ENCODE measurements around the gene KRT36. TPM values are rescaled to one million over a fixed set of nuclear protein-coding genes. Genes with fewer than 3 reads are reported as not detected.
A peak's percentile ranks its signal among the peaks of the same experiment; 100 is the strongest.

The KRT36 gene
- total RNA-seq, 1 donor from 2014 or later: not detected

DNA sequence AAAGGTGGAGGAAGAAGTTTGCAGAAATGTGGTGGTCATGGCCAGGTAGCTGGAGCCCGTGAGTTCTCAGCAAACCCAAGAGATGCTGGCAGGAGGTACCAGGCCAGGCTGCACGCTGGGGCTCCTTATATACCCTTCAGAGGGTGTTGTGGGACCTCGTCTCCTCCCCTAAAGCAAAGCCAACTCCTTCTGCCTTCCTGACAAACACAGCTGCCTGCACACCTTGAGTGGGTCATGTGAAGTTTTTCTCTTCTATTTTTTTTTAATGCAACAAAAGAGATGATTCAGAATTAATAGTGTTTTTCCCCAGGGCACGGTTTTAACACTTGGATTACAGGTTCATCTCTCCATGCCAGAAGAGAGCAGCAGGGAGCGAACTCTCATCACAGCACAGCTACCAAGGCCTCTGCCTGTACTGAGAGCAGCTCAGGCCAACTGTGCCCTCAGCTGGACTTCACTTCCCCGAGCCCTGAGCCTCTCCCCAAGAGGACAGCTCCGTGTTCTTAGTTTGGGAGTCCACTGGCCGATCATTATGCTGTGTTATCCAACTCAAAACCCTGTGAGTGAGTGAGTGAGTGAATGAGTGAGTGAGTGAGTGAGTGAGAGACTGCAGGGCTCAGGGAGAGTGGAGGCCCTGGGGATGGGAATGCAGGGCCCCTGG is 29.2 kb upstream of the KRT36 start, which contains the start of gene KRT15:
Gene KRT15, minus strand, starts transcription at position 102 of the 661 bp plus-strand sequence. Its CDS starts 63 bp downstream, at position 39.
- H3K27me3 ChIP-seq: no peaks in the 10 kb centered on the region
- peak in 1 of 2 donors; percentile 46 for TF ChIP-seq POLR2AphosphoS5 (IDR thresholded peaks at IDR 0.05; ENCODE audit: insufficient read depth in 1 of 2, low read depth in 1 of 2)
- TF ChIP-seq POLR2A (IDR thresholded peaks at IDR 0.05): no peak
- no peak within 1 kb of the TSS for H3K27ac ChIP-seq
- DNase-seq (ENCODE audit: extremely low spot score in 2 of 2): no peak
- H3K36me3 ChIP-seq: no peaks in the 10 kb centered on the region
- intact Hi-C loops (cut with DNase I): no loop called here
- H3K4me3 ChIP-seq: peak within 1 kb of the TSS in 1 of 2 donors; percentile 42
- peaks cover 30% of the 10 kb centered on the region for H3K4me1 ChIP-seq
- no peaks in the 10 kb centered on the region for H3K9me3 ChIP-seq

DNA sequence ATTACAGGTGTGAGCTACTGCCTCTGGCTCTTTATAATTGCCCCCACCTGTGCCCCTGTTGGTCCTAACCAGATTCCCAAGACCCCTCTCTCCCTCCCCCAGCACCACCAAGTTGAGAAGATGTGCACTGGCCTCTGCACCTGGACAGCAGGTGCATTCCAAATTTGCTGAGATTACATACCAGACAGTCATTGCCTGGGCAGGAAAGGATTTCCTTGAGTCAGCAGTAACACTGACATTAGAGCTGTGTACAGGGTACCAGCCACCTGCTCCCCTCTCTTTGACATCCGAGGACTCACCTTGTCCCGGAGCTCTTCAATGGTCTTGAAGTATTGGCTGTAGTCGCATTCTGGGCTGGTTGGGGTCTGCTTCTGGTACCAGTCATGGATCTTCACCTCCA is 28.3 kb upstream of the KRT36 start:
- DNase-seq (ENCODE audit: extremely low spot score in 2 of 2): no peak
- TF ChIP-seq, protein P1, sequence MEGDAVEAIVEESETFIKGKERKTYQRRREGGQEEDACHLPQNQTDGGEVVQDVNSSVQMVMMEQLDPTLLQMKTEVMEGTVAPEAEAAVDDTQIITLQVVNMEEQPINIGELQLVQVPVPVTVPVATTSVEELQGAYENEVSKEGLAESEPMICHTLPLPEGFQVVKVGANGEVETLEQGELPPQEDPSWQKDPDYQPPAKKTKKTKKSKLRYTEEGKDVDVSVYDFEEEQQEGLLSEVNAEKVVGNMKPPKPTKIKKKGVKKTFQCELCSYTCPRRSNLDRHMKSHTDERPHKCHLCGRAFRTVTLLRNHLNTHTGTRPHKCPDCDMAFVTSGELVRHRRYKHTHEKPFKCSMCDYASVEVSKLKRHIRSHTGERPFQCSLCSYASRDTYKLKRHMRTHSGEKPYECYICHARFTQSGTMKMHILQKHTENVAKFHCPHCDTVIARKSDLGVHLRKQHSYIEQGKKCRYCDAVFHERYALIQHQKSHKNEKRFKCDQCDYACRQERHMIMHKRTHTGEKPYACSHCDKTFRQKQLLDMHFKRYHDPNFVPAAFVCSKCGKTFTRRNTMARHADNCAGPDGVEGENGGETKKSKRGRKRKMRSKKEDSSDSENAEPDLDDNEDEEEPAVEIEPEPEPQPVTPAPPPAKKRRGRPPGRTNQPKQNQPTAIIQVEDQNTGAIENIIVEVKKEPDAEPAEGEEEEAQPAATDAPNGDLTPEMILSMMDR (IDR thresholded peaks at IDR 0.05): no peak
- H3K36me3 ChIP-seq: no peaks in the 10 kb centered on the region
- H3K4me1 ChIP-seq: peaks cover 21% of the 10 kb centered on the region
- H3K4me3 ChIP-seq: peak overlapping the region in 1 of 2 donors; percentile 42
- no peaks in the 10 kb centered on the region for H3K9me3 ChIP-seq
- intact Hi-C loops (cut with DNase I): no loop called here
- H3K27me3 ChIP-seq: no peaks in the 10 kb centered on the region
- no peak overlapping the region for H3K27ac ChIP-seq

DNA sequence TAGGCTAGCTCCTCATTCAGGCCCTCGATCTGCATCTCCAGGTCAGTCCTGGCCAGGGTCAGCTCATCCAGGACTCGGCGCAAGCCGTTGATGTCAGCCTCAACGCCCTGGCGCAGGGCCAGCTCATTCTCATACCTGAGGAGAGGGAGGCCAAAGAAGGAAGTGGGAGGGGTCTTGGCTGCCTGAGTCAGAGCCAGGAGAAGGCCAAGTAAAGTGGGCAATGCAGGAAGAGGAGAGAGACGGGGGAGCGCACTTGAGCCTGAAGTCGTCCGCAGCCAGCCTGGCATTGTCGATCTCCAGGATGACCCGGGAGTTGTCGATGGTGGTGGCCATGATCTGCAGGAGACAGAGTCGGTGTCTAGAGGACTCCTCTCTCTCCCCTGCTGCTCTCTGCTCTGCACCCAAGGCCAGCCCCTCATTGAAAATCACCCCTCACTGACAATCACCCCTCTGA is 27.1 kb upstream of the KRT36 start:
- TF ChIP-seq, protein P1 (IDR thresholded peaks at IDR 0.05): no peak
- no peak for TF ChIP-seq POLR2A (IDR thresholded peaks at IDR 0.05)
- no peak for TF ChIP-seq POLR2AphosphoS5 (IDR thresholded peaks at IDR 0.05; ENCODE audit: insufficient read depth in 1 of 2, low read depth in 1 of 2)
- intact Hi-C loops (cut with DNase I): no loop called here
- no peaks in the 10 kb centered on the region for H3K27me3 ChIP-seq
- H3K36me3 ChIP-seq: no peaks in the 10 kb centered on the region
- peak overlapping the region; percentile 10 for H3K27ac ChIP-seq
- H3K4me1 ChIP-seq: peaks cover 9% of the 10 kb centered on the region
- H3K9me3 ChIP-seq: no peaks in the 10 kb centered on the region
- H3K4me3 ChIP-seq: peak overlapping the region in 1 of 2 donors; percentile 42
- no peak for DNase-seq (ENCODE audit: extremely low spot score in 2 of 2)

DNA sequence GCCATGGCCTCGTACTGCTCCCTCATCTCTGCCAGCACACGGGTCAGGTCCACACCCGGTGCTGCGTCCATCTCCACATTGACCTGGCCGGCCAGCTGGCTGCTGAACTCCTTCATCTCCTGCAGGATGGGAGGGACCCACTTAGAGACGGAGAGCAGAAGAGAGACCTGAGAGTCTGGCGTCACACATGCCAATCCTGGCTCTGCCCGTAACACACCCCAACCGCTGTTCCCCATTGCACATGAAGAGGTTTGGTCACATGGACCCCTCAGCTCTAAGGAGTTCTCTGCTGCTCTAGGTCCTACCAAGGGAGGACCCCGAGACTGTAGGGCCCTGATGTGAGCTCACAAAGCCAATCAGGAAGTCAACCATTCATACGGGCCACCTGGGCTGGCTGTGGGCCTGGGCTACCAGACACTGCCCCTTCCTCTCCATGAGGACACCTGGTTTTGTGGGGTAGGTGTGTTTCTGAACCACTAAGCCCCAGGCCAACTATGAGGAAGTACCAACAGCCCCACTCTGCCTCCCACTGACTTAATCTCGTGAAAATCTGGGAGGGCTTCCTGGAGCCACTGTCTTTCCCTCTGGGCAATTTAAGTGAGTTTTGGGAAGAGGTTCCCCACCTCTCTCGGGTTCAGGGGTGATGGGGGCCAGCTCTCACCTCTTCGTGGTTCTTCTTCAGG is 26.6 kb upstream of the KRT36 start:
- no peak for DNase-seq (ENCODE audit: extremely low spot score in 2 of 2)
- intact Hi-C loops (cut with DNase I): no loop called here
- H3K9me3 ChIP-seq: no peaks in the 10 kb centered on the region
- no peaks in the 10 kb centered on the region for H3K36me3 ChIP-seq
- TF ChIP-seq POLR2A (IDR thresholded peaks at IDR 0.05) (no peak), POLR2AphosphoS5 (IDR thresholded peaks at IDR 0.05; ENCODE audit: insufficient read depth in 1 of 2, low read depth in 1 of 2) (no peak)
- TF ChIP-seq, protein P1 (IDR thresholded peaks at IDR 0.05): no peak
- no peaks in the 10 kb centered on the region for H3K27me3 ChIP-seq
- peak overlapping the region in 1 of 2 donors; percentile 42 for H3K4me3 ChIP-seq
- peak overlapping the region; percentile 12 for H3K27ac ChIP-seq
- peaks cover 4% of the 10 kb centered on the region for H3K4me1 ChIP-seq

DNA sequence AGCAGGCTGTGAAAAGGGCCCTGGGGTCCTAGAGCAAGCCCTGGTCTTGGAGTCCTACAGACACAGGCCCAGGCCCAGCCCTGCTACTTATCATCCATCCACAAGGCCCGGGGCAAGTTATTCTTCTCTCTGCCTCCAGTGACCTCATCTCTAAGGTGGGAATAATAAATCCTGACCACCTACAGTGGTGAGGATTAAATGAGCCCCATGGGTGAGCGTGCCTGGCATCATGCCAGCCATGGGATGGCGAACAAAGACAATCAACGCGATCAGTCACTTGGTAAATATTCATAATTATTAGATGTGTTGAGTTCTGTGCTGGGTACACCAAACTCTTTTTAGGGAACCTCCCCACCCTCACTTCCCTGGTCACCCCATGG is 23.4 kb upstream of the KRT36 start:
- peaks cover 3% of the 10 kb centered on the region for H3K4me1 ChIP-seq
- no peak for DNase-seq (ENCODE audit: extremely low spot score in 2 of 2)
- H3K36me3 ChIP-seq: no peaks in the 10 kb centered on the region
- H3K9me3 ChIP-seq: no peaks in the 10 kb centered on the region
- no peak overlapping the region for H3K4me3 ChIP-seq
- H3K27ac ChIP-seq: peak overlapping the region; percentile 13
- intact Hi-C loops (cut with DNase I): no loop called here
- TF ChIP-seq POLR2A (IDR thresholded peaks at IDR 0.05) (no peak), POLR2AphosphoS5 (IDR thresholded peaks at IDR 0.05; ENCODE audit: insufficient read depth in 1 of 2, low read depth in 1 of 2) (no peak)
- TF ChIP-seq, protein P1 (IDR thresholded peaks at IDR 0.05): no peak
- no peaks in the 10 kb centered on the region for H3K27me3 ChIP-seq
